Upper lobe of right lung (tissue), 1 donor: ENCODE data around the gene INAFM2. TPM values are rescaled to one million over a fixed set of nuclear protein-coding genes. Genes with fewer than 3 reads are reported as not detected.

Experiments
- ATAC-seq: fragments of 200-7000 bp; cut with Tn5 transposase; one replicate; pipeline ENCODE4 v1.9.1; 2020; ENCODE audit warnings: mild to moderate bottlenecking, moderate library complexity
- DNase-seq: peaks from one replicate; pipeline ENCODE4 v3.0.0-alpha.2; 2020
- H3K27ac ChIP-seq: fragments of 200-600 bp; one replicate; pipeline ENCODE4 v1.8.0; 2022
- H3K27me3 ChIP-seq: fragments of 200-600 bp; one replicate; pipeline ENCODE4 v1.8.0; 2022; ENCODE audit warnings: mild to moderate bottlenecking
- H3K36me3 ChIP-seq: fragments of 200-600 bp; one replicate; pipeline ENCODE4 v1.8.0; 2022
- H3K4me1 ChIP-seq: fragments of 200-600 bp; one replicate; pipeline ENCODE4 v1.8.0; 2022
- H3K4me3 ChIP-seq: fragments of 200-600 bp; one replicate; pipeline ENCODE4 v1.8.0; 2022; ENCODE audit warnings: mild to moderate bottlenecking
- H3K9me3 ChIP-seq: fragments of 200-600 bp; one replicate; pipeline ENCODE4 v1.8.0; 2022
- intact Hi-C: fragments of 100-400 bp; cut with DNase I; formaldehyde crosslinking; loops from one replicate; pipeline ENCODE4 v1.11.0; 2022
- total RNA-seq: library from RNA; stranded (reverse); fragmentation: NEBNext Ultra II Directional; extraction: Animal tissue kit (Norgen Biotek cat#: 25700); gene quantifications from one replicate; pipeline ENCODE4 v1.2.1, GENCODE V29; 2021
- TF ChIP-seq, protein P1 (sequence below): fragments of 200-600 bp; IDR thresholded peaks from one replicate; pipeline ENCODE4 v1.8.0; 2022; ENCODE audit warnings: antibody characterized with exemption
- donor health status: DM: no; HTN: yes; CAD: no; lungs with severe emphysema.

The INAFM2 gene
- total RNA-seq, 1 donor from 2014 or later = 39.5 TPM

DNA sequence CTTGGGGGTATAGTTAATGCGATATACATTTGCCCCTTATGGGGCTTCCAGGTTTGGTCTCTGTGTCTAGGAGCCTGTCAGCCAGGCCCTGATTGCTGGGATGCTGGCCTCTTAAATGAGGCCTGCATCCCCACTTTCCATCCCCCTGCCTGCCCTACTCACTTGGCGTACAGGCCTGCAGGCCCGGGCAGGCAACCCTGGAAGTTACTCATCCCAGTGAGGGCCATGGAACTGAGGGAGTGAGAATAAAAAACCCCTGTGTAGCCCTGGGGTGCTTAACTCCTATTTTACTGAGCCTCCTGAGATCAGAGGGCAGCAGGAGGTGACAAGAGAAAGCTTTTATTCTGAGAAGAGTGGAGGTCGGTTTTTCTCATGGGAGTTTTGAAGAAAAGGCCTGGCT is 36.5 kb downstream of the INAFM2 start:
- ATAC-seq (no peak), DNase-seq (no peak)
- Histone ChIP-seq H3K9me3 (no peaks in the 10 kb centered on the region), H3K4me3 (no peak overlapping the region), H3K4me1 (peaks cover 12% of the 10 kb centered on the region), H3K27ac (no peak overlapping the region), H3K36me3 (no peaks in the 10 kb centered on the region), H3K27me3 (no peaks in the 10 kb centered on the region)
- intact Hi-C loops = loop anchor here (10.0 kb wide), 1 partner anchor 65 kb away; no protein-coding TSS in a partner anchor
- TF ChIP-seq, protein P1, sequence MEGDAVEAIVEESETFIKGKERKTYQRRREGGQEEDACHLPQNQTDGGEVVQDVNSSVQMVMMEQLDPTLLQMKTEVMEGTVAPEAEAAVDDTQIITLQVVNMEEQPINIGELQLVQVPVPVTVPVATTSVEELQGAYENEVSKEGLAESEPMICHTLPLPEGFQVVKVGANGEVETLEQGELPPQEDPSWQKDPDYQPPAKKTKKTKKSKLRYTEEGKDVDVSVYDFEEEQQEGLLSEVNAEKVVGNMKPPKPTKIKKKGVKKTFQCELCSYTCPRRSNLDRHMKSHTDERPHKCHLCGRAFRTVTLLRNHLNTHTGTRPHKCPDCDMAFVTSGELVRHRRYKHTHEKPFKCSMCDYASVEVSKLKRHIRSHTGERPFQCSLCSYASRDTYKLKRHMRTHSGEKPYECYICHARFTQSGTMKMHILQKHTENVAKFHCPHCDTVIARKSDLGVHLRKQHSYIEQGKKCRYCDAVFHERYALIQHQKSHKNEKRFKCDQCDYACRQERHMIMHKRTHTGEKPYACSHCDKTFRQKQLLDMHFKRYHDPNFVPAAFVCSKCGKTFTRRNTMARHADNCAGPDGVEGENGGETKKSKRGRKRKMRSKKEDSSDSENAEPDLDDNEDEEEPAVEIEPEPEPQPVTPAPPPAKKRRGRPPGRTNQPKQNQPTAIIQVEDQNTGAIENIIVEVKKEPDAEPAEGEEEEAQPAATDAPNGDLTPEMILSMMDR = no peak

DNA sequence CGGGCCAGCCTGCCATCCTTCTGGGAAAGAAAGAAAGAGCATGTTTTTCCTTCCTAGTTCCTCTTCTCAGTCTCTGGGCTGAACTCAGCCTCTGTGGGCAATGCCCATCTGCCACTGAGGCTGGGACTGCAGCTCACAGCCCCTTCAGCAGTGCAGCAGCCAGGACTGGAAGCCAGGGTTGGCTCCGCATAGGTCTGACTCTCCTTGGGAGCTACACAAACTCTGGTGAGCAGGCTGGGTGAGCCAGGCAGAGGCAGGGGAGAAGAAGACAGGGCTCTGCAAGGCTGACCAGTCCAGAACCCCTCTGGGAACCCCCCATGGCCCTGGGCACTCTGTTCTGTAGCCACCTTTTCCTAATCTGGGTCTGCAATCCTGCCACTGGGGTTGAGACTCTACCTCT is 38.1 kb downstream of the INAFM2 start:
- no peaks in the 10 kb centered on the region for H3K27me3 ChIP-seq

DNA sequence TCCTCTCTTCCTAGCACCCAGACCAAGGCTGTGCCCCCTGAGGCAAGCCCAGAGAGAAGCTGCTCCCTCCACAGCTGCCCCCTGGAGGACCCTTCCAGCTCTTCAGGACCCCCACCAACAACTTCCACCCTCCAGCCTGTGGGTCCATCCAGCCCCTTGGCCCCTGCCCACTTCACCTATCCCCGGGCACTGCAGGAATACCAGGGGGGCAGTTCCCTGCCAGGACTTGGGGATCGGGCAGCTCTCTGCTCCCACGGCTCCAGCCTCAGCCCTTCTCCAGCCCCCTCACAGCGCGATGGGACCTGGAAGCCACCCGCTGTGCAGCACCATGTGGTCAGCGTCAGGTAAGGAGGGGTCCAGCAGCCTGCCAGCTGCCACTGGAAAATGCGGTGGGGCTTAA is 40.1 kb downstream of the INAFM2 start:
- Histone ChIP-seq H3K36me3 (no peaks in the 10 kb centered on the region), H3K27me3 (no peaks in the 10 kb centered on the region), H3K27ac (no peak overlapping the region), H3K9me3 (no peaks in the 10 kb centered on the region), H3K4me1 (peaks cover 18% of the 10 kb centered on the region), H3K4me3 (no peak overlapping the region)
- intact Hi-C loops = loop anchor here (10.0 kb wide), 1 partner anchor 61 kb away; no protein-coding TSS in a partner anchor
- ATAC-seq (no peak), DNase-seq (peak; percentile 52)
- TF ChIP-seq, protein P1 = no peak

More for the DNA sequence above, 38.1 kb downstream of the INAFM2 start:
- intact Hi-C loops = loop anchor here (10.0 kb wide), 1 partner anchor 63 kb away; no protein-coding TSS in a partner anchor
- ATAC-seq (no peak), DNase-seq (no peak)
- Histone ChIP-seq H3K9me3 (no peaks in the 10 kb centered on the region), H3K27ac (no peak overlapping the region), H3K4me3 (no peak overlapping the region), H3K4me1 (peaks cover 14% of the 10 kb centered on the region), H3K36me3 (no peaks in the 10 kb centered on the region)
- TF ChIP-seq, protein P1 = no peak

DNA sequence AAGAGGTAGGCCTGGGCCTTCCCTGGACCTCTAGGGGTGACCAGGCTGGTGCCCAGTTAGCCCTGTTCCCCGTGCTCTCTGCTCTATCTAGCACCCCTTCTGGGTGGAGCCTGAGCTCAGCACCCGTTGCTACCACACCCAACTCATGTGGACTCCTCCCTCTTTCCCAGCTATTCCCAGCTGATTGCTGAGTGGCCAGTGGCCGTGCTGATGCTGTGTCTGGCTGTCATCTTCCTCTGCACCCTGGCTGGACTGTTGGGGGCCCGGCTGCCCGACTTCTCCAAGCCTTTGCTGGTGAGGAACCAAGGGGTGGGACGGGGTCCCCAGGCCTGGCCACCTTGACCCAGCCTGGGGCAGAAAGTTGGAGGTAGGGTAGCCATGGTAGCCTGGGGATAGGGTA is 40.8 kb downstream of the INAFM2 start:
- Histone ChIP-seq H3K27ac (no peak overlapping the region), H3K4me3 (no peak overlapping the region), H3K9me3 (no peaks in the 10 kb centered on the region), H3K36me3 (no peaks in the 10 kb centered on the region), H3K27me3 (no peaks in the 10 kb centered on the region), H3K4me1 (peaks cover 12% of the 10 kb centered on the region)
- ATAC-seq = no peak
- TF ChIP-seq, protein P1 = no peak
- peak; percentile 54 for DNase-seq
- intact Hi-C loops = loop anchor here (10.0 kb wide), 1 partner anchor 61 kb away; no protein-coding TSS in a partner anchor

DNA sequence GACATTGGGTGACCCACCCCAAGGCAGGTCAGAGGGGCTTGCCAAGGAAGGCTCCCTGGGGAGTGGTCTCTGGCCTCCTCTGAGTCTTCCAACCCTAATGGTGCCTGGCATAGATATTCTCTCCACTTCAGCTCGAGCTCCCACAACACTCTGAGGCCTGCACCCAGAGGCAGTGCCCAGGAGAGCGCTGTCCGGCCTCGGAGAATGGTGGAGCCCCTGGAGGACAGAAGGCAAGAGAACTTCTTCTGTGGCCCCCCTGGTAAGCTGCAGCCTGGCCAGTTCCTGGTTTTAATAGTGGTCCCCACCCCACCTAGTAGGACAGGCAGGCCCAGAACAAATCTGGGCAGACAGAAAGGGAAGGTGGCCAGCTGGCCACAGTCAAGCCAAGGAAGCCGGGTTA is 41.5 kb downstream of the INAFM2 start:
- H3K27me3 ChIP-seq = no peaks in the 10 kb centered on the region
- no peak overlapping the region for H3K4me3 ChIP-seq
- intact Hi-C loops = loop anchor here (10.0 kb wide), 1 partner anchor 60 kb away; no protein-coding TSS in a partner anchor
- no peak overlapping the region for H3K27ac ChIP-seq
- no peaks in the 10 kb centered on the region for H3K9me3 ChIP-seq
- no peak for DNase-seq
- TF ChIP-seq, protein P1 = no peak
- no peaks in the 10 kb centered on the region for H3K36me3 ChIP-seq
- peaks cover 12% of the 10 kb centered on the region for H3K4me1 ChIP-seq
- no peak for ATAC-seq
